ENCODE measurements around the gene DYNC1H1. TPM values are rescaled to one million over a fixed set of nuclear protein-coding genes. Genes with fewer than 3 reads are reported as not detected.
"Not testable (repeated sequence)": the region's sequence is repeated elsewhere in the genome, so short reads cannot be mapped to it uniquely, and the experiment has no call there.

Gene DYNC1H1
- polyA plus RNA-seq, 5 donors, result 266 to 332 (median 277) TPM

GRCh38 chr14:102058961-102059360, 94.6 kb downstream of the DYNC1H1 start:
- DNase-seq, result no peak

DNA sequence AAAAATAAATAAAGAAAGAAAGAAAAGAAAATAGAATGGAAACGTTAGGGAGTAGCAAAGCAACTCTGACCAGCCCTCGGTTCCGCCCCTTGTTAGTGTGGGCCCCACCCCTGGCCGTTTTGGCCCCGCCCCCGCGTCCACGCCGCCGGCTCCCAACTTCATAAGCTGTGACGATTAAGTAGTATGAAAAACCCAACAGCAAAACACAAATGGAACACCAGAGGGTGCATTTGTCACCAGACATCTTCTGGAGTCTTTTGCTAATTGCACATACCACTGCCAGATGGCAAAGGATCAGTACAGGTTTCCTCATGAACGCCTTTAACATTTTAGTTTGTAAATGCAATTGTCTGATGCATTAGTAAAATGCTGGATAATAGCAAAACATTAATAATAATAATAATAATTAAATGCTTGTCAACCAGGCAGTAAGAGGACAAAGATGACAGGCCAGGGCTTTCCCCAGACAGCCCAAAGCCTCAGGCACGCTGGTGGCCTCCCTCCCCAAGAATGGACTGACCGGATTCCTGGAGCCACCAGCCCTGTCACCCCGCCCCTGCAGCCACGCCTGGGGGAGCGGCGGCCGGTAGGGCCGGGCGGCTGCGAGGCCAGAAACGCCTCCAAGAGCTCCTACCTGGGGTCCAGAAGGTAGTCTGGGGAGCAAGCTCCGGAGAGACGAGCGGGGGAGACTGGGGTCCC, 98.9 kb downstream of the DYNC1H1 start:
- DNase-seq, result peak; percentile 68 to 69

DNA sequence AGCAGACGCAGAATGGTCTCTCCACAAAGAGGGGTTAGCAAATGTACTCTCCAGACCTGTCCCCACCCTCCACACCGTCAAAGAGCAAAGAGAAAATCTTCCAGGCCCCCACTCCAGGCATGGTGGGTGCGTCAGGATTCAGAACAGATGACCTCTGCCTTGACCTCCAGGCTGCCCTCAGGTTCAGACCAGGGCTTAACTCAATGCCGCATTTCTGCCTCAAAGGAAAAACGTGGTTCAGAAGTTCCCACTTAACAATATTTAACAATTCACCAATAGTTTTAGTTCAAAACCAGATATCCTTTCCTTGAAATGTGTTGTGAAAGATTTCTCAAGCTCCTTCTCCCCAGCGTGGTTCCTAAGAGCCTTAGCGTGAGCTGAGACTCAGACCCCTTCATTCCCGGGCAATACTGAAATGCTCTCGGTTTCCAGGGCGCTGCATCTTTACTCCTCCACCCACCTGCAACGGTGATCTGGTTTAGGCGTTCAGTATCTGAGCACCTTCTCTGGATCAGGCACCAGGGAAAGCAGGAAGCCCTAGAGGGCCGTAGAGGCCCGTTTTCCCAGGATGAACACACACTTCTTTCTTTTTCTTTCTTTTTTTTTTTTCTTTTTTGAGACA, 99.5 kb downstream of the DYNC1H1 start:
- DNase-seq, result no peak

DNA sequence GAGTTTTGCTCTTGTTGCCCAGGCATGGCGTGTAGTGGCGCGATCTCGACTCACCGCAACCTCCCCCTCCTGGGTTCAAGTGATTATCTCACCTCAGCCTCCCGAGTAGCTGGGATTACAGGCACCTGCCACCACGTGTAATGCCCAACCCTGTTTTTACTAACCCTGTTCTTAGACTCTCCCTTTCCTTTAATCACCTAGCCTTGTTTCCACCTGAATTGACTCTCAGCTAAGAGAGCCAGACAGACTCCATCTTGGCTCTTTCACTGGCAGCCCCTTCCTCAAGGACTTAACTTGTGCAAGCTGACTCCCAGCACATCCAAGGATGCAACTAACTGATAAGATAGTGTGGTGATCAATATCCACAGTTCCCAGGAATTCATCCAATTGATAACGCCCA, 100.2 kb downstream of the DYNC1H1 start:
- not testable (repeated sequence) for DNase-seq

DNA sequence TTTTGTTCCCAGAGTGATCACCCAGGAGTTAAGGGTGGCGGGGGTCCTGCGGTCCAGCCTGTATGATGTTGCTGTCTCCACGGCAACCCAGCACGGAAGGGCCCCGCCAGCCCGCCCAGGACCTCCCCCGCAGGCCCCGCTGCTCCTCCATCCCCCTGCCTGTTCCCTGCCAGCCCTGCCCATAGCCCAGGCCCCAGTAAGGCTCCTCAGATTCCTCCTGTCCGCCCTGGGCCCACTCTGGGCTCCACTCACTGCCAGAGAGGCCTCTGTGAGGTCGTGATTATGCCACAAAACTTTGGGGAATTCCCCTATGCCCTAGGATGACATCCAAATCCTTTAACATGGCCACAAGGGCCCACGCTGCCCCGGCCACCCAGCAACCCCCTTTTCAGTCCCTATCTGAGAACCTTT, 101.7 kb downstream of the DYNC1H1 start:
- DNase-seq, result no peak

GRCh38 chr14:102071283-102071998, 107.1 kb downstream of the DYNC1H1 start:
- no peak for DNase-seq

GRCh38 chr14:102074415-102074964, 110.1 kb downstream of the DYNC1H1 start:
- DNase-seq, result no peak

- no peak for DNase-seq
These were observed 110.8 kb downstream of the DYNC1H1 start for GRCh38 chr14:102075155-102075554.

- no peak for DNase-seq
These were observed 113.0 kb downstream of the DYNC1H1 start for GRCh38 chr14:102077382-102077709.

- DNase-seq, result not testable (repeated sequence)
These were observed 114.0 kb downstream of the DYNC1H1 start for GRCh38 chr14:102078361-102078791.

DNA sequence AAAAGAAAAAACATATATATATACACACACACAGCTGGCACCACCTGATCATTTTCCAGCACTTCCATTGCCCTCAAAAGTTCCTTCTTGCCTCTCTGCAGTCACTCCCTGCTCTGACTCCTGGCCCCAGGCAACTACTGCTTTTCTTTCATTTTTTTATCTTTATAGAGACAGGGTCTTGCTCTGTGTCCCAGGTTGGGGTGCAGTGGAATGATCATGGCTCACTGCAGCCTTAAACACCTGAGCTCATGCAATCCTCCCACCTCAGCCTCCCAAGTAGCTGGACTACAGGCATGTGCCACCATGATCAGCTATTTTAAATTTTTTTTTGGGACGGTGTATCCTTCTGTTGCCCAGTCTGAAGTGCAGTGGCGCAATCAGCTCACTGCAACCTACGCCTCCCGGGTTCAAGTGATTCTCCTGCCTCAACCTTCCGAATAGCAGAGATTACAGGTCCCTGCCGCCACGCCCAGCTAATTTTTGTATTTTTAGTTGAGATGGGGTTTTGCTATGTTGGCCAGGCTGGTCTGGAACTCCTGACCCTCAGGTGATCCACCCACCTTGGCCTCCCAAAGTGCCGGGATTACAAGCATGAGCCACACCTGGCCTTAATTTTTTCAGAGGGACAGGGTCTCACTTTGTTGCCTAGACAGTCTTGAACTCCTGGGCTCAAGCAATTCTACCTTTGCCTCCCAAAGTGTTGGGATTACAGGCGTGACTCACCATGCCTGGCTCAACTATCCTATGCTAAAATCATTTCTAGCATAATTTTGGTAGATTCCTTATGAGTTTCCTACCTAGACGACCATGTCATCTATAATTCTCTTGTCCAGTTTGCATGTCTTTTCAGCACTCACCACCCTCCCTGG, 114.7 kb downstream of the DYNC1H1 start:
- no peak for DNase-seq

- no peak for DNase-seq
These were observed 115.3 kb downstream of the DYNC1H1 start for GRCh38 chr14:102079700-102079979.

GRCh38 chr14:102080183-102081080, 116.1 kb downstream of the DYNC1H1 start:
- DNase-seq, result no peak

GRCh38 chr14:102081231-102082080, 117.1 kb downstream of the DYNC1H1 start:
- DNase-seq, result no peak

DNA sequence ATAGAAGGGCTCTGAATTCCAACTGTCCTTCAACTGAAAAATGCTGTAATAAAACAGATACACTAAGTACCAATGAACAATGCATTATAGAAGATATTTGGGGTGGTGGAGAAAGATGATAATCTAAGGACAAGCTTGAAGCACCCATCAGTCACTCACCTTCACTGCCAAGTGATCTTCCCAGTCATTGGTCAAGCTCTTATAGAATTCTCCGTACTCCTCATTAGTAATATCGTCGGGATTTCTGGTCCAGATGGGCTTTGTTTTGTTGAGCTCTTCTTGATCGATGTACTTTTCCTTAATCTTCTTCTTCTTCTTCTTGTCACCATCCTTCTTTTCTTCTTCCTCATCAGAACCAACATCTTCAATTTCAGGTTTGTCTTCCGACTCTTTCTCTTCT, 120.1 kb downstream of the DYNC1H1 start:
- DNase-seq, result not testable (repeated sequence)

- no peak for DNase-seq
These were observed 120.6 kb downstream of the DYNC1H1 start for GRCh38 chr14:102084931-102085330.

- no peak for DNase-seq
These were observed 121.1 kb downstream of the DYNC1H1 start for GRCh38 chr14:102085488-102085887.

DNA sequence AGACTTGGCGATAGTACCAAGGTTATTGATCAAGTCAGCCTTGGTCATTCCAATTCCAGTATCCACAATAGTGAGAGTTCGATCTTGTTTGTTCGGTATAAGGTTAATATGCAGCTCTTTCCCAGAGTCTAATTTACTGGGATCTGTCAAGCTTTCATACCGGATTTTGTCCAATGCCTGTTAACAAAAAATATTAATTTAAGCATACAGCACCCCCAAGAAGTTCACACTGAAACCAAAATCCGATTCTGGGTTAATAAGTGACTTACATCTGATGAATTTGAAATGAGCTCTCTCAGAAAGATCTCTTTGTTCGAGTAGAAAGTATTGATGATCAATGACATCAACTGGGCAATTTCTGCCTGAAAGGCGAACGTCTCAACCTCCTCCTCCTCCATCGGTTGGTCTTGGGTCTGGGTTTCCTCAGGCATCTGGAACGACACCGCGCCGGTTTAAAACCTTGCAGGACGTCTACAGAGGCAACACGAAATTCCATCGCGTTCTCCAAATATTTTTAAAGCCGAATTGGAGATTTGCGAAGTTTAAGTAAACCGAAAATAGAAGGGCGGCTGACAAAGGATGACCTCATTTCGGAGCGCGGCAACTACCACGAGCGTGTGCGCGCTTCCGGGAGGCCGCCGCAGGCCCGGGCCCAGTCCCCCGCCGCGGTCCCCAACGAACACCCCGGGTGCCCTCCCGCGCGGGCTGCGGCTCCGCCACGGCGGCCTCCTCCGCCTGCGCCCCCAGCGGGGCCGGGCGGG, 121.8 kb downstream of the DYNC1H1 start:
- DNase-seq, result peak; percentile 55 to 57

DNA sequence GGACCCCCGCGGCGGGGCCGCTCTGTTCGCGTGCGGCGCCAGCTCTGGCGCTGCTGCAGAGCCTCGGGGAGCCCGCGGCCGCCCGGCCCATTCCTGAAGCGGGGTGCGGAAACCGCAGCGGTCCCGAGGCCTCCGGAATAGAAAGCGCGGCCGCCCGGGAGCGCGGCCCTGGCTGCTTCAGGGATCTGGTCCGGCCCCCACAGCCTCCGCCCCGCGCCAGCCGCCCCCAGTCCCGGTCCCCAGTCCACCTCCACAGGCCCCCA, 122.3 kb downstream of the DYNC1H1 start:
- DNase-seq, result no peak

Data from right lung (tissue), 5 donors.